GM10266 (cell line): Measurements from ENCODE around the gene ZC3HAV1.
"Not testable (repeated sequence)": the region's sequence is repeated elsewhere in the genome, so short reads cannot be mapped to it uniquely, and the experiment has no call there.

Experiments used
- DNase-seq: peaks from one replicate; pipeline ENCODE4 v3.0.0; 2012; ENCODE audit errors: extremely low spot score
- CTCF ChIP-seq: IDR thresholded peaks from 2 replicates; pipeline ENCODE4 v1.5.1; 2012; ENCODE audit warnings: mild to moderate bottlenecking, low read depth; ENCODE audit not compliant: control insufficient read depth, insufficient read depth; ENCODE audit errors: missing control alignments

Gene ZC3HAV1

GRCh38 chr7:139060695-139061237 is 48.8 kb downstream of the ZC3HAV1 start:
- TF ChIP-seq CTCF: no peak
- DNase-seq: no peak

DNA sequence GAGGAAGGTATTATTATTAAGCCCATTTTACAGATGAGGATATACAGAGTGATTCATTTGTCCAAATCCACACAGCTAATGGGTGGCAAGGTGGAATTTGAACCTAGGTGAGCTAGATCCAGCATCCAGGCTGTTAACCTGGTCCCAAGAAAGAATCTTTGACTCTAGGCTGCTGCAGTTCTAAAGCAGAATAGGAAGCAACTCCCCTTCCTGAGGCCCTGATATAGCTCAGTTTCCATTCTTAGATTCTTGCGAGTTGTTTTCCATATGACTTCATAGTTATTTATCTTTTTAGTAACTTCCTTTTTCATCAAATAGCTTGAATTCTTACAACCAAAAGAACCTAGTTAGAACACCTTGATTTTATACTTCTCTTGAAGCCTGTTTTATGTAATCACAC is 49.6 kb downstream of the ZC3HAV1 start:
- no peak for TF ChIP-seq CTCF
- DNase-seq: no peak

- no peak for DNase-seq
- TF ChIP-seq CTCF: no peak
These were observed 50.6 kb downstream of the ZC3HAV1 start for GRCh38 chr7:139058943-139059342.

GRCh38 chr7:139055674-139056073 is 53.8 kb downstream of the ZC3HAV1 start:
- no peak for DNase-seq
- no peak for TF ChIP-seq CTCF

- not testable (repeated sequence) for DNase-seq
These were observed 54.9 kb downstream of the ZC3HAV1 start for GRCh38 chr7:139054656-139055055.

DNA sequence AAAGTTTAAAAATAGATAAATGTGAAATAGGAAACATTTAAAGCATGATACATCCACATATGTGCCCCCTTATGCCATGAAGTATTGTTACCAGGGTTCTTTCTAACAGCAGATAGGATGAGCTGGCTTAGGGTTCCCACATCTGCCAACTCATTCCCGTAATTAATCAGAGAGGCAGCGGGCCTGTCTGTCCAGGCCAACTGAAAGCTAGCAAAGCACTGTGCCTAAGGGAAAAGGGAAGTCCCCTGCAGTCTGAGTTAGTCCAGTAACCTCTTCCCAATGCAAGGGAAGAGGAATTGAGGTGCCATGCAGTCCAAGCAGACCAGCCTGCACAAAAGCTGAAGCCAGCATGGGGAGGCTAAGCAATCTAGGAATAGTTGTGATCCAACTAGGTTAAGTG is 55.4 kb downstream of the ZC3HAV1 start:
- no peak for TF ChIP-seq CTCF
- DNase-seq: no peak

GRCh38 chr7:139051655-139052054 is 57.9 kb downstream of the ZC3HAV1 start:
- TF ChIP-seq CTCF: no peak
- DNase-seq: no peak

DNA sequence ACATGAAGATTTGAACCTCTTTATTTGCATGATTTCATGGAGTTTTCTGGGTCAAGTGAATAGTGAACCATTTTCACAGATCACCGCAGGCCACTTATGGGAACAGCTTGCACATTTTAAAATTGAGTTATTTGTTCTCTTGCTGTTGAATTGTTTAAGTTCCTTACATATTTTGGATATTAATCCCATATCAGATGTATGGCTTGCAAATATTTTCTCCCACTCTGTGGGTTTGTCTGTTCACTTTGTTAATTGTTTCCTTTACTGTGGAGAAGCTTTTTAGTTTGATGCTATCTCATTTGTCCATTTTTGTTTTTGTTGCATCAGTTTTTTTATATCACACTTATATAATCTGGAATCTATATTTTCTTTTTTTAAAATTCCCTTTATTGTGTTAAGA is 59.6 kb downstream of the ZC3HAV1 start:
- TF ChIP-seq CTCF: no peak
- DNase-seq: no peak
